Stimulated activated CD8-positive, alpha-beta memory T cell treated with anti-CD3 and anti-CD28 coated beads, Interleukin-2, amount 100 ng/mL, for 48 hours (primary cell): Measurements from ENCODE around the gene PPHLN1.

ENCODE experiments used
- DNase-seq, 2 donors: peaks; one replicate each; pipeline ENCODE4 v3.0.0-alpha.2; 2020; ENCODE audit warnings: low read depth in 2 of 2

PPHLN1 gene

GRCh38 chr12:42482748-42483520, 157.0 kb downstream of the PPHLN1 start:
- peak; percentile 50 to 51 for DNase-seq

- DNase-seq: no peak
Measured at GRCh38 chr12:42483521-42483790, 157.5 kb downstream of the PPHLN1 start.

- no peak for DNase-seq
Measured at GRCh38 chr12:42484996-42485395, 159.0 kb downstream of the PPHLN1 start.

- DNase-seq: no peak
Measured at GRCh38 chr12:42485823-42486222, 159.9 kb downstream of the PPHLN1 start.

GRCh38 chr12:42486407-42486806, 160.4 kb downstream of the PPHLN1 start:
- no peak for DNase-seq

- DNase-seq: no peak
Measured at GRCh38 chr12:42490261-42490842, 164.4 kb downstream of the PPHLN1 start.
